Measurements from ENCODE around the gene DDRGK1. TPM values are rescaled to one million over a fixed set of nuclear protein-coding genes. Genes with fewer than 3 reads are reported as not detected.
A peak's percentile ranks its signal among the peaks of the same experiment; 100 is the strongest.

The DDRGK1 gene
- total RNA-seq, 1 experiment from 2014 or later = 97.7 TPM

DNA sequence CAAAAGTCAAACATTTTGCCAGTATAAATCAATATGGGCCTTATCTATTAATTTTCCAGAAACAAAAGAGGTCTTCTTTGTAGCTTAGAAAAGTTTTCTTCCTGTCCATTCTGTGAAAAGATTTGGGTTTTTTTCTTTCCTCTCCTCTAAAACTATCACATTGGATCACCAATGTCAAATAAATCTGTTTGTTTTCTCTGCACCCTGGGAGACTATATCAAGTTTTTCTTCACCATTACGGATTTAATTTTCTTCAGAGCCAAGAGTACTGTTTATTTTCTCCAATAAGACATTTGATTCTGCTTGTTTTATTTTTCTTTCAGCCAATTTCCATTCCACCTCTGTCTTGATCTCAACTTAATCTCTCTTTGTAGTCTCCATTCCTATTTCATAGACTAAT, 29.2 kb downstream of the DDRGK1 start:
- BruUV-seq (replicated peaks) = no TSS peak
- ChIA-PET POLR2A (ENCODE audit: unreplicated experiment) (no interaction called here), CTCF (interaction anchor here (0.6 kb wide), 1 partner anchor 101 kb away, joined by 3 read pairs; no protein-coding TSS in a partner anchor)
- Histone ChIP-seq H3K4me3 (ENCODE audit: low read length) (peak overlapping the region; percentile 92; the same call in 1 of the 2 replicates), H2AFZ (ENCODE audit: low read length) (no peak overlapping the region), H3K27me3 (ENCODE audit: low read length) (no peaks in the 10 kb centered on the region), H3K79me2 (ENCODE audit: low read length) (no peaks in the 10 kb centered on the region), H3K36me3 (ENCODE audit: low read depth, low read length) (no peaks in the 10 kb centered on the region), H3K9ac (ENCODE audit: low read length) (no peak overlapping the region), H3K9me2 (replicated peaks; ENCODE audit: low read length) (no peaks in the 10 kb centered on the region), H3K4me2 (ENCODE audit: low read length) (peak overlapping the region; percentile 89), H3K9me3 (ENCODE audit: low read length) (no peaks in the 10 kb centered on the region), H3K4me1 (ENCODE audit: insufficient read depth, low read length) (peaks cover 12% of the 10 kb centered on the region), H4K20me1 (ENCODE audit: low read length) (no peaks in the 10 kb centered on the region), H3K27ac (ENCODE audit: low read length) (no peak overlapping the region), H3F3A (ENCODE audit: low read length, unreplicated experiment) (no peaks in the 10 kb centered on the region)
- TF ChIP-seq, protein P1, sequence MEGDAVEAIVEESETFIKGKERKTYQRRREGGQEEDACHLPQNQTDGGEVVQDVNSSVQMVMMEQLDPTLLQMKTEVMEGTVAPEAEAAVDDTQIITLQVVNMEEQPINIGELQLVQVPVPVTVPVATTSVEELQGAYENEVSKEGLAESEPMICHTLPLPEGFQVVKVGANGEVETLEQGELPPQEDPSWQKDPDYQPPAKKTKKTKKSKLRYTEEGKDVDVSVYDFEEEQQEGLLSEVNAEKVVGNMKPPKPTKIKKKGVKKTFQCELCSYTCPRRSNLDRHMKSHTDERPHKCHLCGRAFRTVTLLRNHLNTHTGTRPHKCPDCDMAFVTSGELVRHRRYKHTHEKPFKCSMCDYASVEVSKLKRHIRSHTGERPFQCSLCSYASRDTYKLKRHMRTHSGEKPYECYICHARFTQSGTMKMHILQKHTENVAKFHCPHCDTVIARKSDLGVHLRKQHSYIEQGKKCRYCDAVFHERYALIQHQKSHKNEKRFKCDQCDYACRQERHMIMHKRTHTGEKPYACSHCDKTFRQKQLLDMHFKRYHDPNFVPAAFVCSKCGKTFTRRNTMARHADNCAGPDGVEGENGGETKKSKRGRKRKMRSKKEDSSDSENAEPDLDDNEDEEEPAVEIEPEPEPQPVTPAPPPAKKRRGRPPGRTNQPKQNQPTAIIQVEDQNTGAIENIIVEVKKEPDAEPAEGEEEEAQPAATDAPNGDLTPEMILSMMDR (conservative IDR thresholded peaks at IDR 0.05; ENCODE audit: low read depth, low read length) = no peak
- no peak for TF ChIP-seq EZH2phosphoT487 (IDR thresholded peaks at IDR 0.05; ENCODE audit: borderline replicate concordance, low read length)
- TF ChIP-seq EZH2 (IDR thresholded peaks at IDR 0.05; ENCODE audit: low read length, unreplicated experiment) = no peak
- intact Hi-C loops (cut with micrococcal nuclease) = no loop called here
- no peak for DNase-seq
- no peak for ATAC-seq

DNA sequence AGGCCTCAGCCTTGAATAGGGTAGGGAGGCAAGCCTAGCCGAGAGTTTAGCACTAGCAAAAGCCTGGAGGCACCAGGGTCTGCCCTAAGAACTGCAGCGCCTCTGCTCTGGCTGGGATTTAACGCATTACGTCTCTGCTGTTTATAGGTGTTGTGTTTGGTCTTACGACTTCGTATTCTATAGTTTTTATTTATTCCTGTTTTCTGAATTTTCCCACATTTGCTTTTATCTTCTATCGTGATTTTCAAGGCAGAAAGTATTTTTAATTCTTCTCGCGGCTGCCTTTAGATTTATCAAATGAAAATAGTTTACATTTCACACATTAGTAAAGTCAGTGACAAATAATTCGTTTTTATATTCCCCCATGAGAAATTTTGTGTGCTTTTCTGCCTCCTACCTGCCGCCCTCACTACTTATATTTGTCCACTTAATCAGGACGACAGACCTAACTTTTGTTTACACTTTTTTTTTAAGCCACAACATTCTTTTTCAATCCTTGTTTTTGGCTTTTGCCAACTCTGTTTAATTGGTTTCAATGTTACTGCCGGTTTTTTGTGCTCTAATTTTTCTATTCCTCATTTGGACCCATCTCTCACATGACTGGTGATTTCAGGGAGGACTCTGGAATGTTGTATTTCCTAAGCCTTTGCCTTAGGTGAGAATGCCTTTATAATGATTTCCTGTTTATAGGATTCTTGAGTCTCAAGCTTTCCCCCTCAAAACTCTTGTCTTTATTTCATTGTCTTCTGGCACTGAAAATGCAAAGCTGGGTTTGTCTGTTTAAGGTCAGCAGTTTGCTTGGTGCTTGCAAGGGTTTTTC, 29.8 kb downstream of the DDRGK1 start:
- H3F3A ChIP-seq (ENCODE audit: low read length, unreplicated experiment) = no peaks in the 10 kb centered on the region
- H3K9ac ChIP-seq (ENCODE audit: low read length) = peak overlapping the region; percentile 29
- no peaks in the 10 kb centered on the region for H3K27me3 ChIP-seq (ENCODE audit: low read length)
- H3K4me2 ChIP-seq (ENCODE audit: low read length) = peak overlapping the region; percentile 89
- ChIA-PET POLR2A (ENCODE audit: unreplicated experiment) (no interaction called here), CTCF (interaction anchor here (0.6 kb wide), 1 partner anchor 101 kb away, joined by 3 read pairs; no protein-coding TSS in a partner anchor)
- H3K27ac ChIP-seq (ENCODE audit: low read length) = no peak overlapping the region
- H3K4me1 ChIP-seq (ENCODE audit: insufficient read depth, low read length) = peaks cover 12% of the 10 kb centered on the region
- ATAC-seq = peak; percentile 55
- TF ChIP-seq EZH2phosphoT487 (IDR thresholded peaks at IDR 0.05; ENCODE audit: borderline replicate concordance, low read length) = no peak
- TF ChIP-seq, protein P1 (conservative IDR thresholded peaks at IDR 0.05; ENCODE audit: low read depth, low read length) = no peak
- TF ChIP-seq EZH2 (IDR thresholded peaks at IDR 0.05; ENCODE audit: low read length, unreplicated experiment) = no peak
- H3K36me3 ChIP-seq (ENCODE audit: low read depth, low read length) = no peaks in the 10 kb centered on the region
- intact Hi-C loops (cut with micrococcal nuclease) = no loop called here
- peak overlapping the region; percentile 92 for H3K4me3 ChIP-seq (ENCODE audit: low read length)
- no peaks in the 10 kb centered on the region for H3K79me2 ChIP-seq (ENCODE audit: low read length)
- DNase-seq = peak; percentile 55
- H3K9me2 ChIP-seq (replicated peaks; ENCODE audit: low read length) = no peaks in the 10 kb centered on the region
- TSS peak; percentile 42 for BruUV-seq (replicated peaks)
- peak overlapping the region; percentile 100 for H2AFZ ChIP-seq (ENCODE audit: low read length)
- H4K20me1 ChIP-seq (ENCODE audit: low read length) = no peaks in the 10 kb centered on the region
- no peaks in the 10 kb centered on the region for H3K9me3 ChIP-seq (ENCODE audit: low read length)
